ENCODE data around the gene PTH2R. TPM values are rescaled to one million over a fixed set of nuclear protein-coding genes. Genes with fewer than 3 reads are reported as not detected.
"Not testable (repeated sequence)": the region's sequence is repeated elsewhere in the genome, so short reads cannot be mapped to it uniquely, and the experiment has no call there.

PTH2R gene
- polyA plus RNA-seq, 3 donors: 30.7 to 55.1 (median 54.9) TPM

GRCh38 chr2:208377344-208377860, 29.2 kb upstream of the PTH2R start:
- not testable (repeated sequence) for DNase-seq (ENCODE audit: extremely low read depth in 1 of 11, low read depth in 9 of 11, low spot score in 4 of 11)

GRCh38 chr2:208379192-208379591, 27.4 kb upstream of the PTH2R start:
- peak in 1 of 11 donors; percentile 1 for DNase-seq (ENCODE audit: extremely low read depth in 1 of 11, low read depth in 9 of 11, low spot score in 4 of 11)

GRCh38 chr2:208384637-208385036, 22.0 kb upstream of the PTH2R start:
- DNase-seq (ENCODE audit: extremely low read depth in 1 of 11, low read depth in 9 of 11, low spot score in 4 of 11): no peak

- DNase-seq (ENCODE audit: extremely low read depth in 1 of 11, low read depth in 9 of 11, low spot score in 4 of 11): no peak
Observed at GRCh38 chr2:208386541-208386940, 20.1 kb upstream of the PTH2R start.

- no peak for DNase-seq (ENCODE audit: extremely low read depth in 1 of 11, low read depth in 9 of 11, low spot score in 4 of 11)
Observed at GRCh38 chr2:208389940-208390339, 16.7 kb upstream of the PTH2R start.

GRCh38 chr2:208392300-208392699, 14.3 kb upstream of the PTH2R start:
- no peak for DNase-seq (ENCODE audit: extremely low read depth in 1 of 11, low read depth in 9 of 11, low spot score in 4 of 11)

DNA sequence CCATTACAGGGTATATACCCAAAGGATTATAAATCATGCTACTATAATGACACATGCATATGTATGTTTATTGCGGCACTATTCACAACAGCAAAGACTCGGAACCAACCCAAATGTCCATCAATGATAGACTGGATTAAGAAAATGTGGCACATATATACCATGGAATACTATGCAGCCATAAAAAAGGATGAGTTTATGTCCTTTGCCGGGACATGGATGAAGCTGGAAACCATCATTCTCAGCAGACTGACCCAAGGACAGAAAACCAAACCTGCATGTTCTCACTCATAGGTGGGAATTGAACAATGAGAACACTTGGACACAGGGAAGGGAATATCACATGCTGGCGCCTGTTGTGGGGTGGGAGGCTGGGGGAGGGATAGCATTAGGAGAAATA, 9.8 kb upstream of the PTH2R start:
- DNase-seq (ENCODE audit: extremely low read depth in 1 of 11, low read depth in 9 of 11, low spot score in 4 of 11): not testable (repeated sequence)

DNA sequence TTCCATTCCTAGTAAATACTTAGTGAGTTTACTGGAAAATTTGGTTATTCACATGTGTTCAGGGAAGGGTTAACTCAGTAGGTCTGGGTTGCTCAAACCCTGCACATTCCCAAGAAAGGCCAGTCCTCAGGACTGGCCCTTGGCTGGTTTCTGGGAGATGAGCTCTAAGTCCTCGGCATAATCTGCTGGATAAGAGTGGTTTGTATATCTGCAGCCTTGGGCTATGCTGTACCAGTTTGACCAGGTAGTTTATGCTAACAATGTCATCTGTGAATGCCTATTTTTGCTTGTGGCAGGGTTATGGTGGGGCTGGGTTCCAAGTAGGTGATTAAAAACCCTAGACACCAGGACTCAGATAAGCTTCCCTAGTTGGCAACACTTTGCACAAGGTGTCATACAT, 7.4 kb upstream of the PTH2R start:
- DNase-seq (ENCODE audit: extremely low read depth in 1 of 11, low read depth in 9 of 11, low spot score in 4 of 11): no peak

- peak in 3 of 11 donors; percentile 15 to 22 (median 16) for DNase-seq (ENCODE audit: extremely low read depth in 1 of 11, low read depth in 9 of 11, low spot score in 4 of 11)
Observed at GRCh38 chr2:208407667-208408066, 1.1 kb downstream of the PTH2R start.

- DNase-seq (ENCODE audit: extremely low read depth in 1 of 11, low read depth in 9 of 11, low spot score in 4 of 11): no peak
Observed at GRCh38 chr2:208413931-208414330, 7.3 kb downstream of the PTH2R start.

DNA sequence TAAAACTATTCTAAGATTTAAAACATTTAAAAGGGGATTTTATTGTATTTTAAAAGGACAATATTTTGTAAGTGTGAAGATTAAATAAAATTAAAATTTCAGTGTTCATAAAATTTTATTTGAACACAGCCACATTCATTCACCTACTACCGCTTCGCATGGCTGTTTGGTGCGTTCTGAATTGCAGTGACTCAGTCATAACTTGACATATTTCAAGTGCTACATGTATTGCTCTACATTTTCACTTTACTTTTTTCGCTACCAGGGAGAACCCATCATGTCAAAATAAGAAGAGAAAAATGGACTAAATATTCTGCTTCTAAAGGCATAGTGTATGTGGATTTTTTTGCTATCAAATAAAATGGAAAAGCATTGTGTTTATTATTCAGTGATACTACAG, 8.7 kb downstream of the PTH2R start:
- no peak for DNase-seq (ENCODE audit: extremely low read depth in 1 of 11, low read depth in 9 of 11, low spot score in 4 of 11)

- DNase-seq (ENCODE audit: extremely low read depth in 1 of 11, low read depth in 9 of 11, low spot score in 4 of 11): no peak
Observed at GRCh38 chr2:208415897-208416296, 9.3 kb downstream of the PTH2R start.

DNA sequence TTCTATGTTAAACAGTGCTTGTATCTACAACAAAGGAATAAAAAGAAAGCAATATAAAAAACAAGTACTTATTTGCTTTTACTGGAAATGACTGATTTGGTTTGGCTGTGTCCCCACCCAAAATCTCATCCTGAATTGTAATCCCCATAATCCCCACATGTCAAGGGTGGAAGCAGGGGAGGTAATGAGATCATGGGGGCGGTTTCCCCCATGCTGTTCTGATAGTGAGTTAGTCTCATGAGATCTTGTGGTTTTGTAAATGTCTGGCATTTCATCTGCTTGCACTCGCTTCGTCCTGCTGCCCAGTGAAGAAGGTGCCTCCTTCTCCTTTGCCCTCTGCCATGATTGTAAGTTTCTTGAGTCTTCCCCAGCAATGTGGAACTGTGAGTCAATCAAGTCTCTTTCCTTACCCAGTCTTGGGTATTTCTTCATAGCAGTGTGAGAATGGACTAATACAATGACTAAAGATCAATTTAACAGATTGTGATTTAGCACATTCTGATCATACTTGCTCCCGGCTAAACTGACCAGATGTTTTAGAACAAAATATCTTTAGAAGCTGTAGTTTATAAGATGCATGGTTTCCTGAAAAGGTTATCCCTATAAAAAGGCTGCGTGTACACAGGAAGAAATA, 19.9 kb downstream of the PTH2R start:
- no peak for DNase-seq (ENCODE audit: extremely low read depth in 1 of 11, low read depth in 9 of 11, low spot score in 4 of 11)

DNA sequence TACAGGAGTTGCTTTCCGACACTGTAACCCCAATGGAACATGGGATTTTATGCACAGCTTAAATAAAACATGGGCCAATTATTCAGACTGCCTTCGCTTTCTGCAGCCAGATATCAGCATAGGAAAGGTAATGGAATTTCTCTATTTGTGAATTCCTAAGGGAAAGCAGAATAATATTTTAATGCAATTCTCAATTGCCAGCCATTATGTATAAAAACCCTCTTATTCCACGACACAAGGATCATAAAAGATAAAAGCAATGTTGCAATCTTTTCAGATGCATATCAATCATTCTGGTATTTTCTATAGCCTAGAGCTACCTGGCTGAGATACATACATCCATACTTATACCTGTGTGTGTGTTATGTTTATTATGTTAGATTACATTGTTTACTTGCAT, 31.2 kb downstream of the PTH2R start:
- no peak for DNase-seq (ENCODE audit: extremely low read depth in 1 of 11, low read depth in 9 of 11, low spot score in 4 of 11)

DNA sequence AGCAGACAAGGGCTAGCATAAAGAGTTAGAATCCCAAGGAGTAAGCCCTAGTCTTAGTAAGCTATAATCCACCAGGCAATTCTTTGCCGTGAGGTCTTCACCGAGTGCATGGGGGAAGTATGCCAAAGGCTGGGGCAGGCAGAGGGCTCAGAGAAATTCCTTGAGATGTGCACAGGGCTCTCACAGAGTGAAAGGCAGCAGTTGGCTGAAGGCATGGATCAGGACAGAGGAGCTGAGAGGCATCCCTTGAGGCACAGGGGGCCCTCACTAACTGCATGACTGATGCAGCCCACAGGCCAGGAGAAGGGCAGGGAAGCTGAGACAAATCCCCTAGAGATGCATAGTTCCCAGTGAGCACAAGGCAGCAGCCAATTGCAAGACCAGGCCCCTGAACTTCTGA, 34.1 kb downstream of the PTH2R start:
- DNase-seq (ENCODE audit: extremely low read depth in 1 of 11, low read depth in 9 of 11, low spot score in 4 of 11): no peak

DNA sequence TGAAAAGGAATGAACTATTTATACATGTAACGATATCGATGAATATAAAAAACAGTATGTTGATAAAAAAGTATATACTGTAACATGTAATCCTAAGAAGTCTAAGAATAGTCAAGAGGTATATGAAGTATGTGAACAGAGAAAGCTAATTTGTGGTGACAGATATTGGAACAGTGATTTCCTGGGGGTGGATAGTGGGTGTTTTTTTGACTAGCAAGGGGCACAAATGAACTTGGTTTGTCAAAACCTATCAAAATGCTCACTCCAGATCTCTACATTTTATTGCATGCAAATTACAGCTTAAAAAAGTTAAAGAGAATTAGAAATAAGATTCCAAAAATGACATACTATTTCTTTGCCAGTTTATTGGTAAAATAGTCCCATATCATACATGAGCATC, 35.4 kb downstream of the PTH2R start:
- DNase-seq (ENCODE audit: extremely low read depth in 1 of 11, low read depth in 9 of 11, low spot score in 4 of 11): no peak

- not testable (repeated sequence) for DNase-seq (ENCODE audit: extremely low read depth in 1 of 11, low read depth in 9 of 11, low spot score in 4 of 11)
Observed at GRCh38 chr2:208447447-208447846, 40.9 kb downstream of the PTH2R start.

DNA sequence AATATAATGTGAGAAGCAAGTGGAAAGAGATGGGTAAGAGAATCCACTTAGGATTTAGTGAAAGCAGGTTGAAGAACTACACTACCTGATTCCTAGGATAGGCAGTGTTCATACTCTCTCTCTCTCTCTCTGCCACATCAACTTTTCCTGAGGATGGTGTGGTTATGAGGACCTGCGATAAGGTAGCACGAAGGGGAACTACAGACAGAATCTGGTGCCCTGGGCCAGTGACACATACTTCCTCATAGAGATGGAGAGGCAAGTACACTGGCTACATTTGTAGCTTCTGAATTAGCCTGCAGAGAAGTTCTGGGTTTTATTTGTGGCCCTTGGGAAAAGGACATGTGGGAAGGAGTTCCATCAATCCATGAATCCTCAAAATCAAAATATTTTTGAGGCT, 44.5 kb downstream of the PTH2R start:
- DNase-seq (ENCODE audit: extremely low read depth in 1 of 11, low read depth in 9 of 11, low spot score in 4 of 11): no peak

GRCh38 chr2:208454861-208455260, 48.3 kb downstream of the PTH2R start:
- DNase-seq (ENCODE audit: extremely low read depth in 1 of 11, low read depth in 9 of 11, low spot score in 4 of 11): no peak

DNA sequence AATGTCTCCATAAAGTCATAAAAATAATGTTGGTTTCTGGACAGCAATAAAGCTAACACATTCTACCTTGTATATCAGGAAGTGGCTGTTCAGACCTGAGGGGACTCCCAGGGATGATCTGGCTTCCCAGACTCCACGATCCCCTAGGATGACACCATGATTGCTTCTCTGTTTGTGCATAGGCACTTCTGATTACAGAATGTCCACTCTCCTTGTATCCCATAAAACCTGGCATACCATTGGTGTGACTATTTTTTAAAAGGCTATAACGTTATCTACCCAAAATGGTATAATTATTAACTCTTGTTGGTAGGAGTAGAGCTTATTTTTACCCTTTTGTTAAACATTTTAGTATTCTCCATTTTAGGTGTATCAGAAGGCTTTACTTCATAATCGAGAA, 57.1 kb downstream of the PTH2R start:
- DNase-seq (ENCODE audit: extremely low read depth in 1 of 11, low read depth in 9 of 11, low spot score in 4 of 11): no peak

- no peak for DNase-seq (ENCODE audit: extremely low read depth in 1 of 11, low read depth in 9 of 11, low spot score in 4 of 11)
Observed at GRCh38 chr2:208464205-208464604, 57.6 kb downstream of the PTH2R start.
